Omental fat pad (tissue), 4 donors: Measurements from ENCODE around the gene HSPG2. TPM values are rescaled to one million over a fixed set of nuclear protein-coding genes. Genes with fewer than 3 reads are reported as not detected.

Source experiments
- ATAC-seq: fragments of 150-250 bp; one replicate; pipeline ENCODE4 v1.9.1; 2016; ENCODE audit warnings: mild to moderate bottlenecking, moderate library complexity; ENCODE audit not compliant: low FRiP score
- DNase-seq: peaks from one replicate; pipeline ENCODE4 v3.0.0-alpha.2; 2019; ENCODE audit warnings: low spot score
- total RNA-seq, 4 donors: library from RNA; depleted of rRNA; stranded (reverse); fragments of >200 nt; gene quantifications; one replicate each; pipeline ENCODE4 v1.1.0, GENCODE V29; 2016
- TF ChIP-seq, protein P1 (sequence below), 3 donors: fragments of 450-650 bp; IDR thresholded peaks; one replicate each; pipeline ENCODE4 v1.5.1; 2016 to 2017; ENCODE audit warnings: antibody characterized with exemption in 3 of 3, mild to moderate bottlenecking in 3 of 3, moderate library complexity in 2 of 3

Gene HSPG2
- total RNA-seq, 4 donors from 2014 or later = 66.0 to 496 (median 198) TPM

DNA sequence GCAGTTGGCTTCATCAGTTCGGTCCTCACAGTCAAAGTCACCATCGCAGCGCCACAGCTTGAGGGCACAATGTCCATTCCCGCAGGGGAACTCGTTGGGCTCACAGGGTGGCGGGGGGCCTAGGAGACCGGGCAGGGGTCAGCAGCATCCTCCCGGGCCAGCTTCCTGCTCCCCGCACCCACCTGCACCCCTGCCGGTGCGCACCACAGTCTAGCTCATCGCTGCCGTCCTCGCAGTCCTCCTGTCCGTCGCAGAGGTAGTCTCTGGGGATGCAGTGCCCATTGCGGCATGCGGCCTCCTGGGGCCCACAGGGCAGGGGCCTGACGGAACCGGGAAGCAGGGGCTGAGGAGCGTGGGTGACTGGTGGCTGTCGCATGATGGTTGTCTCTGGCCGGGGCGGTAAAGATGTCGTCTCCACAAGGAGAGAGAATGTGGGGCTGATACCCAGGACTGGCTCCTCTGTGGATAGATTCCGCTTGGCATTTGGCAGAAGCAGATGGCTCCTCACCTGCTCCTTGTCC is 49.8 kb downstream of the HSPG2 start:
- no peak for DNase-seq
- ATAC-seq = no peak
- TF ChIP-seq, protein P1, sequence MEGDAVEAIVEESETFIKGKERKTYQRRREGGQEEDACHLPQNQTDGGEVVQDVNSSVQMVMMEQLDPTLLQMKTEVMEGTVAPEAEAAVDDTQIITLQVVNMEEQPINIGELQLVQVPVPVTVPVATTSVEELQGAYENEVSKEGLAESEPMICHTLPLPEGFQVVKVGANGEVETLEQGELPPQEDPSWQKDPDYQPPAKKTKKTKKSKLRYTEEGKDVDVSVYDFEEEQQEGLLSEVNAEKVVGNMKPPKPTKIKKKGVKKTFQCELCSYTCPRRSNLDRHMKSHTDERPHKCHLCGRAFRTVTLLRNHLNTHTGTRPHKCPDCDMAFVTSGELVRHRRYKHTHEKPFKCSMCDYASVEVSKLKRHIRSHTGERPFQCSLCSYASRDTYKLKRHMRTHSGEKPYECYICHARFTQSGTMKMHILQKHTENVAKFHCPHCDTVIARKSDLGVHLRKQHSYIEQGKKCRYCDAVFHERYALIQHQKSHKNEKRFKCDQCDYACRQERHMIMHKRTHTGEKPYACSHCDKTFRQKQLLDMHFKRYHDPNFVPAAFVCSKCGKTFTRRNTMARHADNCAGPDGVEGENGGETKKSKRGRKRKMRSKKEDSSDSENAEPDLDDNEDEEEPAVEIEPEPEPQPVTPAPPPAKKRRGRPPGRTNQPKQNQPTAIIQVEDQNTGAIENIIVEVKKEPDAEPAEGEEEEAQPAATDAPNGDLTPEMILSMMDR (IDR thresholded peaks at IDR 0.05) = no peak

DNA sequence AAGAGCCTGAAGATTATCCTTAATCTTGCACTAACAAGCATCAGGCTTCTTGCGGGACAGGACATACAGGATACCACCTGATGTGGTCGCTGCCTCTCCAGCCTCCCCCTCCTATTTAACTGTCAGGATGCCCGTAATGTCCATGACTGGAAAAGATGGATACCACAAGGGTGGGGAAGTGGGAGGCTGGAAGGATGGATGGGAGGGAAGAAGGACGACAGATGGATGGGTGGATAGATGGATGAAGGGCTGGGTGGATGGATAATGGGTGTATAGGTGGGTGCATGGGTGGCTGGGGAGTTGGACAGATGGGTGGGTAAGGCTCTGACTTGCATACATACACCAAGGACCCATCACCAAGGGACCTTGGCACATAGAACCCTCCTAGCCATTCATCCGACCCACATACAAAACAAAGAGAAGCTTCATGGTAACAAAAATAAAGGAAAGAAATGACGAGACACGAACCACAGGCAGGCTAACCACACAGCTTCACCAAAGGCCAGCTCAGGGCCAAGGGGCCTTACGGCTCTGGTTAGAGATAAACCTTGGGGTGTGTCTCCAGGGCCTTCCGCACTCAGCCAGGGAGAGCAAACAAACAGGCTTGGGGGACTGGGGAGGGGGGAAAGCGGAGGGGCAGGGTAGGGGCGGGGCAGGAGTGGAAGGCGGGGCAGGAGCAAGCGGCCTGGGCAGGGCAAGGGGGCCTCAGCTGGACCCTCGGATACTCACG is 50.5 kb downstream of the HSPG2 start:
- ATAC-seq = no peak
- TF ChIP-seq, protein P1 (IDR thresholded peaks at IDR 0.05) = no peak
- DNase-seq = no peak

DNA sequence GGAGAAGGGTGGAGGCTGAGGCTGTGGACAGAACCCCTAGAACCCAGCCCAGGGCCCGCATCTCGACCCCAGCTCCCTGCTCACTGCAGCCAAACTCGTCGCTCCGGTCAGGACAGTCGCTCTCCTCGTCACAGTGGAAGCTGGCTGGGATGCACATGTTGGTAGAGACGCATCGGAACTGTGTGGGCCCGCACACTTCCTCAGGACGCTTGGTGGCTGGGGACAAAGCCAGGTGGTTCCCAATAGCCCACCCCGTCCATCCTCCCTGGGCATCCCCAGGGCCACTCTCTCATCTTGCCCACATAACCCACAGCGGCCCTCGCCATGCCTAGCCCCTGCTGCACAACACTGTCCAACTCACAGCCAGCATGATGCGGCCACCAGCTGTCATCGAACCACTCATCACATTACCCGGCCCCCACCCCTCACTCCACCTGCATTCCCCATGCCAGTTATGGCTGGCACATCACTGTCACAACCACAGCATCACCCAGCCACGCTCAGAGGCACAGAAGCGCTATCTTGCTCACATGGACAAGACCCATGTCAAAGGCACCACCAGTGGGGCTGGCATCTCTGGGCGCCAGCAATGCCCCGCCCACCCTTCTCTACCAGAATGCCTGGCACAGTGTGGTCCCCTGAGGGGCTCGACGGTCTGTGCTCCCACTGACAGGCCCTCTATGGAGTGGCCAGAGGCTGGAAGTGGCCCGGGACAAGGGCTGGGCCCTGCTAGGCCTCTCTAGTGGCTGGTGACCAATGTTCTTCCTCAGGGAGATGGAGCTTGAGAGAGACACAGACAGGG is 51.7 kb downstream of the HSPG2 start:
- DNase-seq = no peak
- TF ChIP-seq, protein P1 (IDR thresholded peaks at IDR 0.05) = no peak
- no peak for ATAC-seq

DNA sequence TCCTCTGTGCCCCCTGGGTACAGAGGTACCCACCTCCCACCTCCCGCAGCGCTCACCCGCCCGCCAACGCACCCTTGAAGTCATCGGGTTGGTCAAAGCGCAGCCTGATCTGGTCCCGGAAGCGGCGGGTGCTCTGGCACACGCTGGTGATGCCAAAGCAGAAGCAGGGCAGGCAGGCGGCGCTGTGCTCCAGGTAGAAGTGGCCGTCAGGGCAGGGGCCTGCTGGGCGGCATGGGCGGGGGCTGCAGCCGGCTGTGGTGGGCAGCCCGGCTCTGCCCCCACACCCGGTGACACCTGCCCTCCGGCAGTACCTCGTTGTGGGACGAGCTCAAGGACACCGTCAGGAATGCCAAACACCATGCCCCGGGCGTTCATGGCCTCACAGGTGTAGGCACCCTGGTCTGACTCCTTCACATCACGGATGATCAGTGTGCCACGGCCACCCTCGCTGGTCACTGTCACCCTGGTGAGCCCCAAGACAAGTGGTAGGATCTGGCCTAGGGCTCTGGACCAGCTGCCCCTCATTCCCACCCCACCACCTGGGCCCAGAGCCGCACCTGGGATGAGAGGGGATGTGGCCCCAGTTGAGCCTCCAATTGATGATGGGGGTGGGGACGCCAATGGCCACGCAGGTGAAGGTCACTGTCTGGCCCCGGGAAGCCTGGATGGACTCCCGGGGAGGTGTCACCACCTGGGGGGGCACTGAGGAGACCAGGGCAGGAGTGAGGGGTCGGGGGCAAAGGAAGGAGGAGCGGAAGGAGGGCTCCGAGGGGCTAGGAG is 52.5 kb downstream of the HSPG2 start:
- TF ChIP-seq, protein P1 (IDR thresholded peaks at IDR 0.05) = no peak
- ATAC-seq = no peak
- DNase-seq = no peak

DNA sequence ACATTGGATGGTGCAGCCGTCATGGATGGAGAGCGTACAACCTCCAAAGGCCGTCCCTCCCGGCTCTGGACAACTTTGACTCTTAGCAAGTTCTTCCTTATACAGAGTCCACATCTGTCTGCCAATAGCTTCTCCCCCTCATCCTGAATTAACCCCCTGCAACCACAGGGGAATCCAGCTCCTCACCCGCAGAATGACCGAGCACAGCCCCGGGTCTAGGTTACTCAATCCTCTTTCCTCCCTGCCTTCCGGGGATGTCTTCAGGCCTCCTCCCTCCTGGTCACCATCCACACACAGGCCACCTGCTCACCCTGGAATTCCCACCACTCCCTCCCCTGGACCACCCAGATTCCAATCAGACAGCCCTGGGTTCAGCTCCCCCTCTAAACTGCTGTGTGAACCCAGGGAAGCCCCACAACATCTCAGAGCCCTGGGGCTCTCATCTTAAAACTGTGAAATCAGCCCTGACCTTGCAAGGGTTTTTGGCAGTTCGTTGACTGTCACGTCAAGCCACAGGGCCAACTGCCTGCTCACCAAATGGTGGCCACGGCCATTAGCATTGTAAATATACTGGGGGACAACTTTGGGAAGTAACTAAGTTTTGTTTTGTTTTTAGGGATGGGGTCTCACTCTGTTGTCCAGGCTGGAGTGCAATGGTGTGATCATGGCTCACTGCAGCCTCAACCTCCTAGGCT is 54.2 kb downstream of the HSPG2 start:
- DNase-seq = no peak
- TF ChIP-seq, protein P1 (IDR thresholded peaks at IDR 0.05) = no peak
- ATAC-seq = no peak

DNA sequence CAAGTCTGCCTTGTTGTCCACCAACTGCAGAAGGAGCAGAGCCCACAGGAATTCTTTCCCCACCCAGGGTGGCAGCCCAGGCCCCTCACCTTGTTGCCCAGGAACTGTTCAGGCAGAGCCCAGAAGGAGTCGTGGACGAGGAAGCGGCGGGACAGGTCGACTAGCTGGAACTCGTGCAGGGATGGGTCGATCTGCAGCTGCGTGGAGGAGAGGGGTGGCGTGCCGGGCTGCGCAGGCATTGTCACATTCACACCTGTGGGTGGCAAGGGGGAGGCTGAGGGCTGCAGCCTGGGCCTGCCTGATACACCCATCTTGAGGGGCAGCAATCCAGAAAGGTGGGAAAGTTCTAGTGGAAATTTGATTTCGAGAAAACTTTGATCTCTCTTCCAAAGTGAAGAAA is 55.9 kb downstream of the HSPG2 start:
- no peak for ATAC-seq
- DNase-seq = no peak
- TF ChIP-seq, protein P1 (IDR thresholded peaks at IDR 0.05) = no peak
